Anterior cingulate cortex (tissue), 58 donors: ENCODE measurements around the gene LHFPL3.
A peak's percentile ranks its signal among the peaks of the same experiment; 100 is the strongest.

Experiments used
- DNase-seq, 58 donors: peaks; one replicate each; lab custom pipeline; 2025; lab: John Stamatoyannopoulos, UW

The LHFPL3 gene

GRCh38 chr7:104823177-104823576 is 494.8 kb downstream of the LHFPL3 start:
- DNase-seq: no peak

GRCh38 chr7:104825099-104825498 is 496.7 kb downstream of the LHFPL3 start:
- no peak for DNase-seq

- DNase-seq: no peak
These were observed 497.7 kb downstream of the LHFPL3 start for GRCh38 chr7:104826135-104826534.

GRCh38 chr7:104836976-104837375 is 508.6 kb downstream of the LHFPL3 start:
- no peak for DNase-seq

GRCh38 chr7:104838537-104839299 is 510.3 kb downstream of the LHFPL3 start:
- DNase-seq: no peak

GRCh38 chr7:104839842-104840241 is 511.4 kb downstream of the LHFPL3 start:
- DNase-seq: no peak

GRCh38 chr7:104841798-104842197 is 513.4 kb downstream of the LHFPL3 start:
- no peak for DNase-seq

GRCh38 chr7:104843198-104843597 is 514.8 kb downstream of the LHFPL3 start:
- no peak for DNase-seq

GRCh38 chr7:104845557-104845956 is 517.2 kb downstream of the LHFPL3 start:
- DNase-seq: peak in 42 of 58 donors; percentile 4 to 81 (median 40)

GRCh38 chr7:104846731-104847130 is 518.3 kb downstream of the LHFPL3 start:
- DNase-seq: no peak

- peak in 50 of 58 donors; percentile 4 to 77 (median 48) for DNase-seq
These were observed 520.0 kb downstream of the LHFPL3 start for GRCh38 chr7:104848138-104848990.

GRCh38 chr7:104850374-104850773 is 522.0 kb downstream of the LHFPL3 start:
- DNase-seq: no peak

- no peak for DNase-seq
These were observed 522.9 kb downstream of the LHFPL3 start for GRCh38 chr7:104851268-104851667.

- DNase-seq: no peak
These were observed 524.0 kb downstream of the LHFPL3 start for GRCh38 chr7:104852386-104852785.

GRCh38 chr7:104855861-104856260 is 527.5 kb downstream of the LHFPL3 start:
- DNase-seq: no peak

- no peak for DNase-seq
These were observed 529.3 kb downstream of the LHFPL3 start for GRCh38 chr7:104857458-104858425.

- no peak for DNase-seq
These were observed 531.5 kb downstream of the LHFPL3 start for GRCh38 chr7:104859754-104860426.

- no peak for DNase-seq
These were observed 533.5 kb downstream of the LHFPL3 start for GRCh38 chr7:104861729-104862390.

GRCh38 chr7:104862719-104863118 is 534.3 kb downstream of the LHFPL3 start:
- DNase-seq: no peak
